AG04450 (cell line): ENCODE results near the gene CNKSR3. TPM values are rescaled to one million over a fixed set of nuclear protein-coding genes. Genes with fewer than 3 reads are reported as not detected.

Experiments
- CTCF ChIA-PET: fragments of 300-600, 350-600 bp; formaldehyde crosslinking; extraction: SDS; loops from one replicate; lab custom pipeline; 2022; ENCODE audit warnings: antibody characterized with exemption, inconsistent platforms; lab: Charles Lee
- POLR2A ChIA-PET: fragments of 350-600 bp; formaldehyde crosslinking; extraction: SDS; loops from one replicate; lab custom pipeline; 2021; ENCODE audit warnings: antibody characterized with exemption, inconsistent platforms; lab: Yijun Ruan, JAX
- DNase-seq: peaks from one replicate; pipeline ENCODE4 v3.0.0-alpha.2; 2011; ENCODE audit warnings: low read depth, low spot score
- H3K27ac ChIP-seq: one replicate; pipeline ENCODE4 v1.5.1; 2012; ENCODE audit warnings: low read depth, low read length, control low read depth
- H3K27me3 ChIP-seq: one replicate; pipeline ENCODE4 v1.6.0; 2012; ENCODE audit warnings: low read length; ENCODE audit not compliant: control insufficient read depth, insufficient read depth
- H3K4me3 ChIP-seq: 2 replicates; pipeline ENCODE4 v1.5.1; 2011; ENCODE audit warnings: mild to moderate bottlenecking, low read depth, low read length, control low read depth
- H3K9me3 ChIP-seq: 2 replicates; pipeline ENCODE4 v1.5.1; 2012; ENCODE audit warnings: low read length; ENCODE audit not compliant: control insufficient read depth, insufficient read depth
- polyA plus RNA-seq: library from polyadenylated mRNA; depleted of rRNA; stranded (reverse); fragments of >200 nt; gene quantifications from 2 replicates; pipeline ENCODE4 v1.2.3, GENCODE V29; 2011
- TF ChIP-seq, protein P1 (sequence below): IDR thresholded peaks from 2 replicates; pipeline ENCODE4 v1.5.1; 2011; ENCODE audit warnings: low read depth, low read length, control low read depth, inconsistent platforms

The CNKSR3 gene
- polyA plus RNA-seq, 1 experiment, result 8.6 TPM

DNA sequence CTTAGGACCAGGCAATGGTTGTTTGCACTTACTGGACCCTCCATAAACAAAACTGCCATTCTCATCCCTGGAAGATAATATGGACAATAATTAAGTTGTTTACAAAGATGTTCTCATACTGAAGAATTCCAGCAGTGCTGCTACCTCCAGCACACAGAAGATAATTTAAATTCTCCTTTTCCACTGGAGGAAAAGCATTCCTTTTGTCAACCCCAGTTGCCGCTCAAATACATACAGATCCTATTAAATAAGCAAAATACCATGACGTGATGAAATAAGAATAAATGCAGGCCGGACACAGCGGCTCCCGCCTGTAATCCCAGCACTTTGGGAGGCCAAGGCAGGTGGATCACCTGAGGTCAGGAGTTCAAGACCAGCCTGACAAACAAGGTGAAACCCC is 99.4 kb downstream of the CNKSR3 start:
- ChIA-PET CTCF (no interaction called here), POLR2A (no interaction called here)
- Histone ChIP-seq H3K27me3 (no peaks in the 10 kb centered on the region), H3K9me3 (no peaks in the 10 kb centered on the region; the same call in none of the 2 replicates), H3K4me3 (no peak overlapping the region; the same call in 1 of the 2 replicates), H3K27ac (peak overlapping the region; percentile 86)
- TF ChIP-seq, protein P1, sequence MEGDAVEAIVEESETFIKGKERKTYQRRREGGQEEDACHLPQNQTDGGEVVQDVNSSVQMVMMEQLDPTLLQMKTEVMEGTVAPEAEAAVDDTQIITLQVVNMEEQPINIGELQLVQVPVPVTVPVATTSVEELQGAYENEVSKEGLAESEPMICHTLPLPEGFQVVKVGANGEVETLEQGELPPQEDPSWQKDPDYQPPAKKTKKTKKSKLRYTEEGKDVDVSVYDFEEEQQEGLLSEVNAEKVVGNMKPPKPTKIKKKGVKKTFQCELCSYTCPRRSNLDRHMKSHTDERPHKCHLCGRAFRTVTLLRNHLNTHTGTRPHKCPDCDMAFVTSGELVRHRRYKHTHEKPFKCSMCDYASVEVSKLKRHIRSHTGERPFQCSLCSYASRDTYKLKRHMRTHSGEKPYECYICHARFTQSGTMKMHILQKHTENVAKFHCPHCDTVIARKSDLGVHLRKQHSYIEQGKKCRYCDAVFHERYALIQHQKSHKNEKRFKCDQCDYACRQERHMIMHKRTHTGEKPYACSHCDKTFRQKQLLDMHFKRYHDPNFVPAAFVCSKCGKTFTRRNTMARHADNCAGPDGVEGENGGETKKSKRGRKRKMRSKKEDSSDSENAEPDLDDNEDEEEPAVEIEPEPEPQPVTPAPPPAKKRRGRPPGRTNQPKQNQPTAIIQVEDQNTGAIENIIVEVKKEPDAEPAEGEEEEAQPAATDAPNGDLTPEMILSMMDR, result no peak
- no peak for DNase-seq

DNA sequence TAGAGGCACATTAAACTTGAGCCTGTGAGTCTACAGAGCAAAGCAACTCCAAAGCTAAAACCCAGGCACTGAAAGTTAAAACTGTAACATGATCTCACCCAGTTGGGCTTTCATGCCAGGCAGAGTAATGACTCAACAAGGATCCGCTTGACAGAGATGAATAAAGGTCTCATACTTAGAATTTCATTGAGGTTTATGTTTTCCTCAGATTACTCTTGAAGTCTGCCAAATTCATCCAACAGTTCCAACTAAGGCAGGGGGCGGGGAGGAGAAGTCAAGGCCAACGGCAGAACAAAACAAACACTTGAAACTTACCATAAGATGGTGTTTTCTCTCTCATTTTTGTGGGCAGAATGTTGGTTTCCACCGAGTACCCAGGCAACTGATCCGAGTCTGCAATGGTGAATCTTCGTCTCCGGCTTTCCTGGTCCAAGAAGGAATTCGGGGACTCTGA is 99.8 kb downstream of the CNKSR3 start:
- DNase-seq, result peak; percentile 91

DNA sequence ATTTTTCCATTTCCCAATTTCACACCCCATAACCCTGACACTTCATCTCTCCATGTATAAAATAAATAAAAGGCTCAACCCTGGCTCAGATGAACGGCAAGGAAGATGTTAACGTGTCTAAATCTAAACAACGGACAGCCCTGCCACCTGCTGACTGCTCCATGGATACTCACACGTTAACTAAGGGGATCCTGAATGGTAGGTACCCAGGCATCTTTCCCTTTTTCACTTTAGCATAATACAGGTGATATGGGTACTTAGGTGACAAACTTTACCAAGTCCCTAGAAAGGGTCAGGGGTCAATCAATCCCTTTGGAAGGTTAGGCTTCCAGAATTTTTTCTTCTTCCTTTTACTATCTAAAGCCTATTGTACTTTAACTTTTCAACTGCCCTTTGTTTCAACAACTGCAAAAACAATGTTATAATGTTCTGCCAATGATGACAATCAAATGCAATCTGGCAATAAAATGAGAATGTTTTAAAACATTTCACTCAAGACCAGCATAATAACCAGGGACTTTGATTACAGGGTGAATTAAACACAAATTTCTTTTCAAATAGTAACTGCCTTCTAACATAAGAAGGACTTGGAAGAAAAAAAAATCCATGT is 101.5 kb downstream of the CNKSR3 start:
- CTCF ChIA-PET, result interaction anchor here (0.6 to 2.1 kb wide), 3 partner anchors 104 to 255 kb away, joined by 3 to 11 read pairs (median 4); no protein-coding TSS in a partner anchor
- TF ChIP-seq, protein P1, result peak; percentile 59
- no peak overlapping the region for H3K27ac ChIP-seq
- no peaks in the 10 kb centered on the region for H3K27me3 ChIP-seq
- DNase-seq, result no peak
- H3K4me3 ChIP-seq, result no peak overlapping the region
- POLR2A ChIA-PET, result no interaction called here
- no peaks in the 10 kb centered on the region; the same call in none of the 2 replicates for H3K9me3 ChIP-seq

More for the DNA sequence above, 99.8 kb downstream of the CNKSR3 start:
- Histone ChIP-seq H3K27ac (peak overlapping the region; percentile 96), H3K9me3 (no peaks in the 10 kb centered on the region; the same call in none of the 2 replicates), H3K4me3 (no peak overlapping the region; the same call in 1 of the 2 replicates), H3K27me3 (no peaks in the 10 kb centered on the region)
- TF ChIP-seq, protein P1, result no peak
- ChIA-PET POLR2A (no interaction called here), CTCF (no interaction called here)

DNA sequence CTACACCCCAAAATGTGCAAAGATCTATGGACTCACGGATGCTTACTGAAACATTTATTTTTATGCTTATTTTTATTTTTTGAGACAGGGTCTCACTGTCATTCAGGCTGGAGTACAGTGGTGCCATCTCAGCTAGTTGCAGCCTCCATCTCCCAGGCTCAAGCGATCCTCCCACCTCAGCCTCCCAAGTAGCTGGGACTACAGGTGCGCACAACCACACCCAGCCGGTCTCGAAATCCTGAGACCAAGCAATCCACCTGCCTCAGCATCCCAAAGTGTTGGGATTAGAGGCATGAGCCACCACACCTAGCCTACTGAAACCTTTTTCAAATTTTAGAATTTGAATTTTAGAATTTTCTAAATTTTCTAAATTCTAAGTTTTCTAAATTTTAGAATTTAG is 103.0 kb downstream of the CNKSR3 start:
- ChIA-PET CTCF (no interaction called here), POLR2A (no interaction called here)
- no peak for DNase-seq

DNA sequence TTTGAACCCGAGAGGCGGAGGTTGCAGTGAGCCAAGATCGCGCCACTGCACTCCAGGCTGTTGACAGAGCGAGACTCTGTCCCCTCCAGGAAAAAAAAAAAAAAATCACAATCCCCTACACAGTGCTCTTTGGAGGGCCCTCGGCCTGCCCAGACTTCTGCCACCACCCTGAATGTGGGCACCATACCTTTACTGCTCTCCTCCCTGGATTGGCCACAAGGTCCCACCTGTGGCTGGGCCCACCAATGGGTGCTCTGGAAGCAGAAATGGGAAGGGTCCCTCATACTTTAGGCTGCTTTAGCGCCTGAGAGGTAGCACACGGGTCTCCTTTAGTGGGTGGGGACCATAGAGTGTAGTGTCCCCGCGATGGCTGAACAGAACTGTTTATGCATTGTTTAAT is 103.6 kb downstream of the CNKSR3 start:
- Histone ChIP-seq H3K27ac (no peak overlapping the region), H3K4me3 (no peak overlapping the region), H3K27me3 (no peaks in the 10 kb centered on the region), H3K9me3 (no peaks in the 10 kb centered on the region; the same call in 1 of the 2 replicates)
- DNase-seq, result no peak
- ChIA-PET CTCF (no interaction called here), POLR2A (no interaction called here)
- TF ChIP-seq, protein P1, result no peak

More for the DNA sequence above, 103.0 kb downstream of the CNKSR3 start:
- Histone ChIP-seq H3K9me3 (no peaks in the 10 kb centered on the region; the same call in 1 of the 2 replicates), H3K27ac (no peak overlapping the region), H3K27me3 (no peaks in the 10 kb centered on the region), H3K4me3 (no peak overlapping the region)
- TF ChIP-seq, protein P1, result no peak
